GM18508 (cell line): ENCODE results near the gene RPGR.

ENCODE experiments used
- ATAC-seq: cut with Tn5 transposase; IDR thresholded peaks from one replicate; pipeline ENCODE4 v1.9.1; 2021; ENCODE audit warnings: moderate number of reproducible peaks; ENCODE audit not compliant: insufficient read depth, unreplicated experiment

The RPGR gene

GRCh38 chrX:38335382-38335781, 8.1 kb upstream of the RPGR start:
- ATAC-seq, result no peak

- peak; percentile 39 for ATAC-seq
Measured at GRCh38 chrX:38332505-38332904, 5.2 kb upstream of the RPGR start.

GRCh38 chrX:38327775-38328081, 419 bp upstream of the RPGR start:
- ATAC-seq, result peak; percentile 8

- no peak for ATAC-seq
Measured at GRCh38 chrX:38326086-38326485, 1.2 kb downstream of the RPGR start.

- ATAC-seq, result no peak
Measured at GRCh38 chrX:38320819-38321218, 6.5 kb downstream of the RPGR start.

GRCh38 chrX:38318606-38319005, 8.7 kb downstream of the RPGR start:
- ATAC-seq, result no peak

- no peak for ATAC-seq
Measured at GRCh38 chrX:38318196-38318595, 9.1 kb downstream of the RPGR start.

GRCh38 chrX:38315186-38315585, 12.1 kb downstream of the RPGR start:
- no peak for ATAC-seq

- ATAC-seq, result no peak
Measured at GRCh38 chrX:38313190-38313589, 14.1 kb downstream of the RPGR start.

- ATAC-seq, result no peak
Measured at GRCh38 chrX:38312436-38312835, 14.9 kb downstream of the RPGR start.

- ATAC-seq, result no peak
Measured at GRCh38 chrX:38311743-38312142, 15.6 kb downstream of the RPGR start.

- no peak for ATAC-seq
Measured at GRCh38 chrX:38305971-38306370, 21.3 kb downstream of the RPGR start.

GRCh38 chrX:38304010-38304409, 23.3 kb downstream of the RPGR start:
- no peak for ATAC-seq

- ATAC-seq, result no peak
Measured at GRCh38 chrX:38293741-38294140, 33.6 kb downstream of the RPGR start.

- ATAC-seq, result no peak
Measured at GRCh38 chrX:38287674-38288073, 39.6 kb downstream of the RPGR start.

GRCh38 chrX:38285649-38286048, 41.7 kb downstream of the RPGR start:
- ATAC-seq, result no peak

- ATAC-seq, result no peak
Measured at GRCh38 chrX:38282049-38282448, 45.3 kb downstream of the RPGR start.

GRCh38 chrX:38279188-38279587, 48.1 kb downstream of the RPGR start:
- ATAC-seq, result no peak

GRCh38 chrX:38278682-38279081, 48.6 kb downstream of the RPGR start:
- ATAC-seq, result no peak

GRCh38 chrX:38277802-38278201, 49.5 kb downstream of the RPGR start:
- no peak for ATAC-seq

- ATAC-seq, result no peak
Measured at GRCh38 chrX:38277136-38277535, 50.2 kb downstream of the RPGR start.

- no peak for ATAC-seq
Measured at GRCh38 chrX:38276089-38276488, 51.2 kb downstream of the RPGR start.

GRCh38 chrX:38275615-38276014, 51.7 kb downstream of the RPGR start:
- no peak for ATAC-seq
